ENCODE data around the gene KRT15. TPM values are rescaled to one million over a fixed set of nuclear protein-coding genes. Genes with fewer than 3 reads are reported as not detected.

KRT15 gene
- total and polyA plus RNA-seq, 10 of the 15 experiments (the other 5 are each of a cell fraction or from before 2014, with no cell fraction given), result 0.06 to 0.17 TPM; not detected in 8

DNA sequence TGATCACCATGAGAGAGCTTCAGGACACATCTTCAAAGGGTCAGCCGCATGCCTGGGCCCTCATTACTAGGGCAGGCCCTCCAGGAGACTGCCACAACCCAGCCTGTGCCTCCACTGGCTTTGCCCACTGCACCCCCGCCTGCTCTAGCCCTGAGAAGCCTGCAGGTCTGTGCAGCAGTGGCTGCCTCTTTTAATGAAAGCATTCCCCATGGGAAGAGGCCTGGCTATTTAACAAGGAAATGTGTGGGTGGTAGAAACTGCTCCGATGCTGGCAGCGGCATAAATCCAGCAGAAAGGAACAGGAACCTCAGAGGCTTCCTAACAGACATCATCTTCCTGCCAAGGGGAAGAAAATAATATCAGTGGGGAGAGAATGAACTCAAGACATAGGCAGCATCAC lies 51.1 kb downstream of the KRT15 start:
- Histone ChIP-seq H2AFZ (ENCODE audit: control insufficient read depth, low read depth, low read length) (no peak overlapping the region), H3K4me2 (ENCODE audit: control insufficient read depth, insufficient read depth) (no peak overlapping the region), H3K9ac (ENCODE audit: control insufficient read depth, insufficient read depth, low read length) (no peak overlapping the region), H3K4me3 (no peak overlapping the region), H3K27ac (ENCODE audit: control insufficient read depth, insufficient read depth) (no peak overlapping the region), H3K79me2 (ENCODE audit: control insufficient read depth, insufficient read depth, low read length) (no peaks in the 10 kb centered on the region), H4K20me1 (ENCODE audit: control insufficient read depth, insufficient read depth) (no peaks in the 10 kb centered on the region), H3K27me3 (replicated peaks in 1 of 2; ENCODE audit: control insufficient read depth in 2 of 2, insufficient read depth in 2 of 2, low read length in 1 of 2) (no peaks in the 10 kb centered on the region; a peak in 2 of 4 replicates), H3K36me3 (ENCODE audit: control insufficient read depth in 2 of 2, insufficient read depth in 2 of 2, low read length in 1 of 2) (no peaks in the 10 kb centered on the region), H3K4me1 (ENCODE audit: control insufficient read depth, insufficient read depth, low read length) (no peaks in the 10 kb centered on the region), H3K9me3 (replicated peaks; ENCODE audit: control insufficient read depth, insufficient read depth, low read length) (no peaks in the 10 kb centered on the region)
- CTCF ChIA-PET, result interaction anchor here (1.3 kb wide), 1 partner anchor 11 kb away, joined by 3 read pairs; no protein-coding TSS in a partner anchor
- ATAC-seq, result no peak
- 16% methylated on average over 4 of the region's 4 CpGs for WGBS (ENCODE audit: insufficient coverage, insufficient replicate concordance, low lambda C conversion rate, missing lambda C conversion rate)
- RAD21 ChIA-PET (ENCODE audit: unreplicated experiment), result no interaction called here
- TF ChIP-seq EP300 (IDR thresholded peaks at IDR 0.05; ENCODE audit: borderline replicate concordance in 1 of 2, control insufficient read depth in 1 of 2, low read depth in 2 of 2, low read length in 2 of 2), result no peak
- no peak for TF ChIP-seq CREB1 (IDR thresholded peaks at IDR 0.05; ENCODE audit: low read depth)
- no peak for TF ChIP-seq CREM (IDR thresholded peaks at IDR 0.05; ENCODE audit: low read depth)
- TF ChIP-seq BHLHE40 (IDR thresholded peaks at IDR 0.05; ENCODE audit: borderline replicate concordance in 1 of 2, low read depth in 2 of 2, low read length in 1 of 2), result no peak
- TF ChIP-seq SUZ12 (IDR thresholded peaks at IDR 0.05; ENCODE audit: unreplicated experiment), result no peak
- no peak for TF ChIP-seq SKIL (IDR thresholded peaks at IDR 0.05; ENCODE audit: low read depth, poor library complexity, severe bottlenecking)
- no peak for TF ChIP-seq BRCA1 (IDR thresholded peaks at IDR 0.05; ENCODE audit: low read depth, low read length)
- no peak for TF ChIP-seq FOXM1 (IDR thresholded peaks at IDR 0.05; ENCODE audit: low read depth, low read length)
- DNase-seq (ENCODE audit: low read depth, low spot score), result no peak
- intact Hi-C loops (cut with micrococcal nuclease; ENCODE audit: unreplicated experiment), result no loop called here
- no peak for FAIRE-seq
- SMC1A ChIA-PET (ENCODE audit: uncharacterized antibody, unreplicated experiment), result no interaction called here
- in situ Hi-C loops (cut with MboI), result no loop called here
- POLR2A ChIA-PET, result no interaction called here
- BruUV-seq (replicated peaks), result no TSS peak

All from GM12878 (cell line).